H1 (cell line): ENCODE results near the gene PLLP. TPM values are rescaled to one million over a fixed set of nuclear protein-coding genes. Genes with fewer than 3 reads are reported as not detected.

Source experiments
- BCL11A ChIP-seq, 2 experiments: IDR thresholded peaks; one replicate each; pipeline ENCODE4 v1.6.1; 2011; ENCODE audit warnings: low read depth in 2 of 2, low read length in 2 of 2, mild to moderate bottlenecking in 2 of 2
- CREB1 ChIP-seq: IDR thresholded peaks from 2 replicates; pipeline ENCODE4 v1.6.1; 2012; ENCODE audit warnings: inconsistent platforms
- GABPA ChIP-seq: IDR thresholded peaks from 2 replicates; pipeline ENCODE4 v1.6.1; 2011; ENCODE audit warnings: mild to moderate bottlenecking, low read length, moderate library complexity, borderline replicate concordance; ENCODE audit not compliant: insufficient read depth
- MAFK ChIP-seq: IDR thresholded peaks from 2 replicates; pipeline ENCODE4 v1.6.1; 2012; ENCODE audit warnings: low read depth, mild to moderate bottlenecking, improper control_type of control experiment, low read length
- NANOG ChIP-seq: IDR thresholded peaks from 2 replicates; pipeline ENCODE4 v1.6.1; 2011; ENCODE audit warnings: low read length, low read depth, mild to moderate bottlenecking, inconsistent platforms; ENCODE audit not compliant: insufficient read depth, poor library complexity, severe bottlenecking
- ZNF274 ChIP-seq: IDR thresholded peaks from 2 replicates; pipeline ENCODE4 v1.7.0; 2012; ENCODE audit warnings: low read length, borderline replicate concordance; ENCODE audit errors: extremely low read depth
- polyA plus RNA-seq, 7 experiments: library from polyadenylated mRNA; depleted of rRNA in 3 of 7; stranded (reverse) in 5 of 7; unstranded in 2 of 7; fragments of >200 nt in 5 of 7; fragments of 200-250 nt in 2 of 7; gene quantifications; 1 replicate in 5 of 7; 2 replicates in 1 of 7; 4 replicates in 1 of 7; pipeline versions ENCODE4 v1.2.1 to v1.2.3, GENCODE V29; 2011 to 2013; ENCODE audit warnings: missing spikeins in 2 of 7, mixed read lengths in 2 of 7
- total RNA-seq: library from RNA; stranded (reverse); fragmentation: NEBNext Ultra II Directional; extraction: Animal tissue kit (Norgen Biotek cat#: 25700); gene quantifications from 2 replicates; pipeline ENCODE4 v1.2.1, GENCODE V29; 2021
- TF ChIP-seq, protein P1 (sequence below): IDR thresholded peaks from 2 replicates; pipeline ENCODE4 v1.6.1; 2012; ENCODE audit warnings: inconsistent platforms

The PLLP gene
- total and polyA plus RNA-seq, 2 of the 8 experiments (the other 6 are each of a cell fraction or from before 2014, with no cell fraction given), result 2.9 to 10.6 TPM

DNA sequence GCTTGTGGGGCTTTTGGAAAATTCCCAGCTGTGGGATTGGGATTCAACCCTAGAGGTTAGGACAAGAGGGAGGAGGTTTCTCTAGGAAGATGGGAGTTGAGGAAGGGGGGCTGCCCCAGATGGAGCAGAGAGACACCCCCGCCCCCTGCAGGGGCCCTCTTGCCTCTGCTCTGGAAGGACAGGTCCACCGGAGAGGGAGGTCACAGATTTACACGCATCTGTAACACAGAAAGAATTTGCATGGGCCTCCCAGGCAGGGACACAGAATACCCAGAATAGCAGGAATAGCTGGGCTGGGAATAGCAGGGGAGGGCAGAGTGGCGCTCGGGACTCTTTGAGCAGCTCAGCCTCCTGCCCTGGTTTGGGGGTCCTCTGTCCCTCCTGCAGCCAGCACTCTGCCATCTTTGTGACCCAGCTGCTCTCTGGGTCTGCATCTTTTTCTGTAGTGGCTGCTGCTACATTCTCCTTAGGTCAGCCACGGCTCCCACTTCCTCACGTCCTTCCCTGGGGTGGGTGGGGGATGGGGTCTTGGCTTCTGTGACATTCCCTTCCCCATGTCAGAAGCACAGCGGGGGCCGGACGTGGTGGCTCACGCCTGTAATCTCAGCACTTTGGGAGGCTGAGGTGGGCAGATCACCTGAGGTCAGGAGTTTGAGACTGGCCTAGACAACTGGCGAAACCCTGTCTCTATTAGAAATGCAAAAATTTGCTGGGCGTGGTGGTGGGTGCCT, 33.9 kb upstream of the PLLP start (continued):
- TF ChIP-seq MAFK (no peak), ZNF274 (no peak), CREB1 (no peak), BCL11A (IDR thresholded peaks at IDR 0.05; ENCODE audit: low read depth in 2 of 2, low read length in 2 of 2) (no peak), NANOG (no peak), GABPA (no peak)
- TF ChIP-seq, protein P1, sequence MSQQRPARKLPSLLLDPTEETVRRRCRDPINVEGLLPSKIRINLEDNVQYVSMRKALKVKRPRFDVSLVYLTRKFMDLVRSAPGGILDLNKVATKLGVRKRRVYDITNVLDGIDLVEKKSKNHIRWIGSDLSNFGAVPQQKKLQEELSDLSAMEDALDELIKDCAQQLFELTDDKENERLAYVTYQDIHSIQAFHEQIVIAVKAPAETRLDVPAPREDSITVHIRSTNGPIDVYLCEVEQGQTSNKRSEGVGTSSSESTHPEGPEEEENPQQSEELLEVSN, result no peak
